ENCODE results near the gene CFAP299.

The CFAP299 gene

GRCh38 chr4:80839792-80840191 lies 504.3 kb downstream of the CFAP299 start:
- DNase-seq (ENCODE audit: insufficient read length, low spot score) (no peak), FAIRE-seq (no peak)
- no peak for TF ChIP-seq TAF1 (IDR thresholded peaks at IDR 0.05; ENCODE audit: low read depth, low read length)
- TF ChIP-seq POU2F2 (IDR thresholded peaks at IDR 0.05; ENCODE audit: low read depth, low read length), result no peak
- no peak for TF ChIP-seq POLR2A (IDR thresholded peaks at IDR 0.05; ENCODE audit: low read depth, low read length)
- TF ChIP-seq SPI1 (IDR thresholded peaks at IDR 0.05; ENCODE audit: low read depth, low read length), result no peak
- TF ChIP-seq PAX5 (IDR thresholded peaks at IDR 0.05; ENCODE audit: insufficient read depth, low read length, severe bottlenecking), result no peak
- TF ChIP-seq POLR2AphosphoS5 (IDR thresholded peaks at IDR 0.05; ENCODE audit: low read depth, low read length), result no peak

GRCh38 chr4:80840396-80840795 lies 504.9 kb downstream of the CFAP299 start:
- FAIRE-seq (no peak), DNase-seq (ENCODE audit: insufficient read length, low spot score) (no peak)
- TF ChIP-seq TAF1 (IDR thresholded peaks at IDR 0.05; ENCODE audit: low read depth, low read length) (no peak), POU2F2 (IDR thresholded peaks at IDR 0.05; ENCODE audit: low read depth, low read length) (no peak)

GRCh38 chr4:80841587-80842281 lies 506.2 kb downstream of the CFAP299 start:
- peak; percentile 41 for FAIRE-seq
- TF ChIP-seq SPI1 (IDR thresholded peaks at IDR 0.05; ENCODE audit: low read depth, low read length) (0 out of 2 replicates have a peak, but pooled peaks have one; percentile 16), POLR2A (IDR thresholded peaks at IDR 0.05; ENCODE audit: low read depth, low read length) (no peak)
- DNase-seq (ENCODE audit: insufficient read length, low spot score), result no peak

- DNase-seq (ENCODE audit: insufficient read length, low spot score), result no peak
- no peak for TF ChIP-seq POU2F2 (IDR thresholded peaks at IDR 0.05; ENCODE audit: low read depth, low read length)
- TF ChIP-seq POLR2AphosphoS5 (IDR thresholded peaks at IDR 0.05; ENCODE audit: low read depth, low read length), result no peak
- TF ChIP-seq PAX5 (IDR thresholded peaks at IDR 0.05; ENCODE audit: insufficient read depth, low read length, severe bottlenecking), result no peak
- TF ChIP-seq TAF1 (IDR thresholded peaks at IDR 0.05; ENCODE audit: low read depth, low read length), result no peak
- TF ChIP-seq SPI1 (IDR thresholded peaks at IDR 0.05; ENCODE audit: low read depth, low read length), result no peak
- no peak for TF ChIP-seq POLR2A (IDR thresholded peaks at IDR 0.05; ENCODE audit: low read depth, low read length)
- FAIRE-seq, result no peak
These were observed 510.7 kb downstream of the CFAP299 start for GRCh38 chr4:80846210-80846609.

- FAIRE-seq (no peak), DNase-seq (ENCODE audit: insufficient read length, low spot score) (no peak)
- TF ChIP-seq PAX5 (IDR thresholded peaks at IDR 0.05; ENCODE audit: insufficient read depth, low read length, severe bottlenecking) (no peak), POU2F2 (IDR thresholded peaks at IDR 0.05; ENCODE audit: low read depth, low read length) (no peak), POLR2AphosphoS5 (IDR thresholded peaks at IDR 0.05; ENCODE audit: low read depth, low read length) (no peak), SPI1 (IDR thresholded peaks at IDR 0.05; ENCODE audit: low read depth, low read length) (no peak), TAF1 (IDR thresholded peaks at IDR 0.05; ENCODE audit: low read depth, low read length) (no peak), POLR2A (IDR thresholded peaks at IDR 0.05; ENCODE audit: low read depth, low read length) (no peak)
These were observed 516.5 kb downstream of the CFAP299 start for GRCh38 chr4:80852061-80852460.

DNA sequence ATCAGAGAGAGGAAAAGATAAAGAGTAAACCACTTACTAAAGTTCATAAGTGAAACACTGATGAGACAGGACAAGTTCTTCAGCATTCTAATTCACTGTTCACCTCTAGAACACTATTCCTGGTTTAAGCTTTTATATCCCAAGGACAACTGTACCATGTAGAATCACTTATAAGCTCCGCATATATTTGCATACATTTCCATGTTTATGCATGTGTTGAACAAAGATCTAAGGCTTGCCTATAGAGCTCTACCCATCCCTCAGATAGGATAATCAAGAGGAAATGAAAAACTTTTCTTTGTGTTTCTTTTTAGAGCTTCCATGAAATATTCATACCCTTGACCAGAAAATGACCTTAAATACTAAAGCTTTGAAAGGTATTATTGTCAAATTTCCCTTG lies 538.0 kb downstream of the CFAP299 start:
- TF ChIP-seq POU2F2 (IDR thresholded peaks at IDR 0.05; ENCODE audit: low read depth, low read length) (no peak), TAF1 (IDR thresholded peaks at IDR 0.05; ENCODE audit: low read depth, low read length) (no peak), PAX5 (IDR thresholded peaks at IDR 0.05; ENCODE audit: insufficient read depth, low read length, severe bottlenecking) (no peak), POLR2A (IDR thresholded peaks at IDR 0.05; ENCODE audit: low read depth, low read length) (no peak), SPI1 (IDR thresholded peaks at IDR 0.05; ENCODE audit: low read depth, low read length) (no peak), POLR2AphosphoS5 (IDR thresholded peaks at IDR 0.05; ENCODE audit: low read depth, low read length) (no peak)
- FAIRE-seq, result no peak
- DNase-seq (ENCODE audit: insufficient read length, low spot score), result no peak

DNA sequence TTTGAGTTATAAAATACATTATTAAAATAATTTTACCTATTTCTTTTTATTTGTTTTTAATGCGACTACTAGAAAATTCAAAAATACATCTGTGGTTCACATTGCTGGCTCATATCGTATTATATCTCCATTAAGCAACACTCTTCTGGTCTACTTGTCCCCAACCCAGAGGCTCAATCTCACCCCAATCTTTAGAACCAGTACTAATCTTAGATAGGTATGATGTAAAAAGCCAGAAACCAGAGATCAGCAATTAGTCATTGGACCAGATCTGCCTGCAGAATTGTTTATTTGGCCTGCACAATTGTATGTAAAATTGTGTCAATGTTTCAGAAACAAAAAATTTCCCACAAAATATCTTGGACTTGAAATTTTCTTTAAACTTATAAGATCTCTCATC lies 539.4 kb downstream of the CFAP299 start:
- DNase-seq (ENCODE audit: insufficient read length, low spot score), result no peak
- no peak for FAIRE-seq
- TF ChIP-seq PAX5 (IDR thresholded peaks at IDR 0.05; ENCODE audit: insufficient read depth, low read length, severe bottlenecking), result no peak
- no peak for TF ChIP-seq POU2F2 (IDR thresholded peaks at IDR 0.05; ENCODE audit: low read depth, low read length)
- TF ChIP-seq TAF1 (IDR thresholded peaks at IDR 0.05; ENCODE audit: low read depth, low read length), result no peak
- TF ChIP-seq SPI1 (IDR thresholded peaks at IDR 0.05; ENCODE audit: low read depth, low read length), result no peak
- TF ChIP-seq POLR2AphosphoS5 (IDR thresholded peaks at IDR 0.05; ENCODE audit: low read depth, low read length), result no peak
- no peak for TF ChIP-seq POLR2A (IDR thresholded peaks at IDR 0.05; ENCODE audit: low read depth, low read length)

- FAIRE-seq, result peak; percentile 94
These were observed 540.1 kb downstream of the CFAP299 start for GRCh38 chr4:80875642-80876041.

GRCh38 chr4:80876810-80877209 lies 541.3 kb downstream of the CFAP299 start:
- DNase-seq (ENCODE audit: insufficient read length, low spot score), result peak; percentile 15
- TF ChIP-seq POLR2A (IDR thresholded peaks at IDR 0.05; ENCODE audit: low read depth, low read length) (no peak), SPI1 (IDR thresholded peaks at IDR 0.05; ENCODE audit: low read depth, low read length) (peak; percentile 91)
- peak; percentile 70 for FAIRE-seq

More at GRCh38 chr4:80875642-80876041, 540.1 kb downstream of the CFAP299 start:
- peak; percentile 12 for DNase-seq (ENCODE audit: insufficient read length, low spot score)
- no peak for TF ChIP-seq TAF1 (IDR thresholded peaks at IDR 0.05; ENCODE audit: low read depth, low read length)
- TF ChIP-seq POLR2A (IDR thresholded peaks at IDR 0.05; ENCODE audit: low read depth, low read length), result no peak
- no peak for TF ChIP-seq POU2F2 (IDR thresholded peaks at IDR 0.05; ENCODE audit: low read depth, low read length)
- no peak for TF ChIP-seq SPI1 (IDR thresholded peaks at IDR 0.05; ENCODE audit: low read depth, low read length)
- TF ChIP-seq POLR2AphosphoS5 (IDR thresholded peaks at IDR 0.05; ENCODE audit: low read depth, low read length), result no peak
- peak; percentile 42 for TF ChIP-seq PAX5 (IDR thresholded peaks at IDR 0.05; ENCODE audit: insufficient read depth, low read length, severe bottlenecking)

DNA sequence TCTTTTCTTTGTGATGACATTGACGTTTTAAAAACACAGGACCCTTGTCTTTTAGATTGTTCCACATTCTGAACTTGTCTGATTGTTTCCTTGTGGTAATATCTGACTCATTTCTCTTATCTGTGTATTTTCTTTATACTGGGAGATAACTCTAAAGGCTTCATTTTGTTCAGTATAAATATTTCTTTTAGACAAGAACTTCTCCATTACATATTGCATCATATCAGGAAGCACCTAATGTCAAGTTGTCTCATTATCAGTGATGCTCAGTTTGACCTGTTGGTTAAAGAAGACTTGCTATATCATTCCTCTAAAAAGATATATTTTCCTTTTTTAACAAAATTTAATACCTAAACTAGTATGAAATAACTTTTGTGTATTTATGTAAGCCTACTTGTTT lies 542.7 kb downstream of the CFAP299 start:
- FAIRE-seq, result no peak
- no peak for TF ChIP-seq POU2F2 (IDR thresholded peaks at IDR 0.05; ENCODE audit: low read depth, low read length)
- no peak for TF ChIP-seq TAF1 (IDR thresholded peaks at IDR 0.05; ENCODE audit: low read depth, low read length)
- no peak for TF ChIP-seq POLR2AphosphoS5 (IDR thresholded peaks at IDR 0.05; ENCODE audit: low read depth, low read length)
- TF ChIP-seq SPI1 (IDR thresholded peaks at IDR 0.05; ENCODE audit: low read depth, low read length), result no peak
- TF ChIP-seq PAX5 (IDR thresholded peaks at IDR 0.05; ENCODE audit: insufficient read depth, low read length, severe bottlenecking), result no peak
- TF ChIP-seq POLR2A (IDR thresholded peaks at IDR 0.05; ENCODE audit: low read depth, low read length), result no peak
- DNase-seq (ENCODE audit: insufficient read length, low spot score), result no peak

Measured in GM12891 (cell line).